ENCODE data around the gene WDR33.

GRCh38 chr2:127656569-127657231 lies 154.3 kb downstream of the WDR33 start:
- TF ChIP-seq POLR2A (IDR thresholded peaks at IDR 0.05; ENCODE audit: low read length) = no peak
- no peak for TF ChIP-seq GATA1 (IDR thresholded peaks at IDR 0.05; ENCODE audit: low read depth, low read length)

All from erythroblast (primary cell).